ENCODE data around the gene SLC22A3.

DNA sequence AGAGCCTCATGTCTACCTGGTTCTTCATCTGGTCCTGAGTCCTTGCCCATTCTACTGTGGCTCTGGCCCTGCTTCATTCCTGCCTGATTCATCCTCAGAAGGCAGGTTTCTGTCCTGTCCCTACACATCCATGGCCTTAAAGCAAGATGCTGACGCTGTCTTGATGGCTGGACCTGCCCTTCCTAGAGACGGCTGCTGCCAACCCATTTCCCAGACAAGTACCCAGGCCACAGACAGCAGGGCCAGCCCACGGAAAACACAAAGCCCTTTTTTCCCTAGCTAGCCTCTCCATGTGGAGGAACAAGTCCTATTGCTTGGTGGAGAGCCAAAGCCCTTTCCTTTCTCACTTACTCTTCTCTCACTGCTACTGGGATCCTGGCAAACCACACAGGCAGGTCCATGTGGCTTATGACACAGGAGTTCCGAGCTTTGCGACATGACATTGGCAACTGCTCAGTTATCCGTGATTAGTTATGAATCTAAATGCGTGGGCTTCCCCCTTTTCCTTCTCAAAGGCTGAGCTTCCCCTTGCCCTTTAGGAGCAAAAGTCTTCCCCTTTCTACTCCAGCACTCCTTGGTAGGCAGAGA is 72.9 kb downstream of the SLC22A3 start:
- TF ChIP-seq EZH2 (IDR thresholded peaks at IDR 0.05; ENCODE audit: borderline replicate concordance), result no peak
- TF ChIP-seq, protein P1, sequence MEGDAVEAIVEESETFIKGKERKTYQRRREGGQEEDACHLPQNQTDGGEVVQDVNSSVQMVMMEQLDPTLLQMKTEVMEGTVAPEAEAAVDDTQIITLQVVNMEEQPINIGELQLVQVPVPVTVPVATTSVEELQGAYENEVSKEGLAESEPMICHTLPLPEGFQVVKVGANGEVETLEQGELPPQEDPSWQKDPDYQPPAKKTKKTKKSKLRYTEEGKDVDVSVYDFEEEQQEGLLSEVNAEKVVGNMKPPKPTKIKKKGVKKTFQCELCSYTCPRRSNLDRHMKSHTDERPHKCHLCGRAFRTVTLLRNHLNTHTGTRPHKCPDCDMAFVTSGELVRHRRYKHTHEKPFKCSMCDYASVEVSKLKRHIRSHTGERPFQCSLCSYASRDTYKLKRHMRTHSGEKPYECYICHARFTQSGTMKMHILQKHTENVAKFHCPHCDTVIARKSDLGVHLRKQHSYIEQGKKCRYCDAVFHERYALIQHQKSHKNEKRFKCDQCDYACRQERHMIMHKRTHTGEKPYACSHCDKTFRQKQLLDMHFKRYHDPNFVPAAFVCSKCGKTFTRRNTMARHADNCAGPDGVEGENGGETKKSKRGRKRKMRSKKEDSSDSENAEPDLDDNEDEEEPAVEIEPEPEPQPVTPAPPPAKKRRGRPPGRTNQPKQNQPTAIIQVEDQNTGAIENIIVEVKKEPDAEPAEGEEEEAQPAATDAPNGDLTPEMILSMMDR (IDR thresholded peaks at IDR 0.05; ENCODE audit: poor library complexity), result no peak

All from hepatocyte (in vitro differentiated cells).